Measurements from ENCODE around the gene MAPK4.
"Not testable (repeated sequence)": the region's sequence is repeated elsewhere in the genome, so short reads cannot be mapped to it uniquely, and the experiment has no call there.

Gene MAPK4

GRCh38 chr18:50769463-50769862 lies 209.6 kb downstream of the MAPK4 start:
- POLR2A ChIA-PET: no interaction called here
- TF ChIP-seq ARNT (IDR thresholded peaks at IDR 0.05): no peak
- no peak for TF ChIP-seq SUZ12 (IDR thresholded peaks at IDR 0.05)
- TF ChIP-seq ZNF384 (IDR thresholded peaks at IDR 0.05): no peak
- TF ChIP-seq SP1 (IDR thresholded peaks at IDR 0.05): no peak
- TF ChIP-seq TARDBP (IDR thresholded peaks at IDR 0.05): no peak
- TF ChIP-seq L3MBTL2 (conservative IDR thresholded peaks at IDR 0.05): no peak
- TF ChIP-seq CTBP1 (IDR thresholded peaks at IDR 0.05; ENCODE audit: borderline replicate concordance): no peak
- no peak for TF ChIP-seq FOXK2 (IDR thresholded peaks at IDR 0.05)
- CTCF ChIA-PET: no interaction called here
- DNase-seq (ENCODE audit: extremely low spot score): no peak

GRCh38 chr18:50775207-50775606 lies 215.3 kb downstream of the MAPK4 start:
- DNase-seq (ENCODE audit: extremely low spot score): no peak
- CTCF ChIA-PET: no interaction called here
- POLR2A ChIA-PET: no interaction called here
- TF ChIP-seq ARNT (IDR thresholded peaks at IDR 0.05): no peak
- no peak for TF ChIP-seq PKNOX1 (IDR thresholded peaks at IDR 0.05)

- TF ChIP-seq HDGF (IDR thresholded peaks at IDR 0.05; ENCODE audit: borderline replicate concordance): no peak
- ChIA-PET CTCF (interaction anchor here (0.5 kb wide), 1 partner anchor 10 kb away, joined by 8 read pairs; no protein-coding TSS in a partner anchor), POLR2A (no interaction called here)
- DNase-seq (ENCODE audit: extremely low spot score): no peak
Observed at GRCh38 chr18:50775726-50776125, 215.8 kb downstream of the MAPK4 start.

- no peak for DNase-seq (ENCODE audit: extremely low spot score)
- TF ChIP-seq FOXM1 (IDR thresholded peaks at IDR 0.05; ENCODE audit: borderline replicate concordance) (no peak), BHLHE40 (IDR thresholded peaks at IDR 0.05; ENCODE audit: borderline replicate concordance) (no peak), ARNT (IDR thresholded peaks at IDR 0.05) (no peak), PKNOX1 (IDR thresholded peaks at IDR 0.05) (no peak), CTBP1 (IDR thresholded peaks at IDR 0.05; ENCODE audit: borderline replicate concordance) (no peak), ZNF384 (IDR thresholded peaks at IDR 0.05) (no peak), SUZ12 (IDR thresholded peaks at IDR 0.05) (no peak), L3MBTL2 (conservative IDR thresholded peaks at IDR 0.05) (no peak), HDGF (IDR thresholded peaks at IDR 0.05; ENCODE audit: borderline replicate concordance) (no peak), FOXK2 (IDR thresholded peaks at IDR 0.05) (no peak), TARDBP (IDR thresholded peaks at IDR 0.05) (no peak), FOXA1 (IDR thresholded peaks at IDR 0.05) (no peak), SP1 (IDR thresholded peaks at IDR 0.05) (no peak), LEF1 (IDR thresholded peaks at IDR 0.05; ENCODE audit: borderline replicate concordance) (no peak), NFRKB (IDR thresholded peaks at IDR 0.05) (no peak), ELF4 (IDR thresholded peaks at IDR 0.05) (no peak)
- CTCF ChIA-PET: interaction anchor here (0.5 to 0.9 kb wide), 3 partner anchors 11 to 303 kb away, joined by 3 to 8 read pairs (median 3); no protein-coding TSS in a partner anchor
- POLR2A ChIA-PET: no interaction called here
Observed at GRCh38 chr18:50776383-50776782, 216.5 kb downstream of the MAPK4 start.

- CTCF ChIA-PET; DNase-seq (ENCODE audit: extremely low spot score); POLR2A ChIA-PET: not testable (repeated sequence)
Observed at GRCh38 chr18:50779021-50779420, 219.1 kb downstream of the MAPK4 start.

Measured in HEK293T (cell line).